ENCODE data around the gene COX5A. TPM values are rescaled to one million over a fixed set of nuclear protein-coding genes. Genes with fewer than 3 reads are reported as not detected.

Gene COX5A
- total RNA-seq, 1 experiment from 2014 or later = 295 TPM

DNA sequence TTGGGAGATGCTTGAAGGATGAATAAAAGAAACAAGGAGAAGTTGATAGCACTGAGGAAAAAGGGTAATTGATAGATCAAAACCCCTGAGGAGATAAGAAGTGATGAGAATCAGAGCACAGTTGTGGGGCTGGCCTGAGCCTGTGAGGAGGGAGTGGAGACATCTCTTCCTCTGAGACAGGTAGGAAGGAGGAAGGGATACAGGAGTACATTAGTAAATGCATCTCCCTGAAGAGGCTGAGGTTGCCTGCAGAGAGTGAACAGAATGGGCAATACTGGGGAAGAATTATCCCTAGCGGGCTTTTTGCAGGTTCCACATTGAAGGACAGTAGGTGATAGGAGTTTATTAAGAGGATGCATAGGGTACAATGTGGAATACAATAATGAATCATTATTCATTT lies 40.2 kb upstream of the COX5A start:
- Mint-ChIP-seq H3K27ac (ENCODE audit: low read depth, unreplicated experiment) (no peak overlapping the region), H3K4me1 (ENCODE audit: insufficient read depth, unreplicated experiment) (no peaks in the 10 kb centered on the region)
- CTCF ChIA-PET = interaction anchor here (0.6 kb wide), 1 partner anchor 82 kb away, joined by 5 read pairs; no protein-coding TSS in a partner anchor

DNA sequence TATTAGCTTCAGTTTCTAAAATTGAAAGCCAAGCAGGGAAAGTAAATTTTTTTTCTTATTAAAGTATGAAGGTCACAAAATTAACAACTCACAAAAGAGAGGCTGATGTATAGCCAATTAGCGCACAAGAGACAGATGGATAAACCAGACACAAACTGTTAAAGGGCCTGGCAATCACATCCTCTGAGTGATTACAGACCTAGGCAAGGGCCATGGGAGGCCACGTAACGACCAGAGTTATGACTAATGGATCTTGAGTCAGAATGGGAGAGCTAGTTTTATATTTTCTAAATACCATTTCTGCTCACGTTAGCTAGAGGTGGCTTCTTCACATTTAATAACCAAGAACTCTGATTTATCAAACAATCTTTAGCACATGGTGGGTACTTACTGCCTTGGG lies 39.7 kb upstream of the COX5A start:
- H3K27ac Mint-ChIP-seq (ENCODE audit: low read depth, unreplicated experiment) = no peak overlapping the region
- no peak overlapping the region for H3K4me3 Mint-ChIP-seq (ENCODE audit: unreplicated experiment)
- ChIA-PET POLR2A (interaction anchor here (2.2 kb wide), 1 partner anchor 17 kb away, joined by 10 read pairs; the partner anchor contains the start of gene SCAMP5), CTCF (interaction anchor here (0.6 kb wide), 2 partner anchors 82 to 177 kb away, joined by 3 to 5 read pairs; no protein-coding TSS in a partner anchor)
- H3K36me3 Mint-ChIP-seq (ENCODE audit: insufficient read depth, unreplicated experiment) = no peaks in the 10 kb centered on the region
- TF ChIP-seq, protein P1, sequence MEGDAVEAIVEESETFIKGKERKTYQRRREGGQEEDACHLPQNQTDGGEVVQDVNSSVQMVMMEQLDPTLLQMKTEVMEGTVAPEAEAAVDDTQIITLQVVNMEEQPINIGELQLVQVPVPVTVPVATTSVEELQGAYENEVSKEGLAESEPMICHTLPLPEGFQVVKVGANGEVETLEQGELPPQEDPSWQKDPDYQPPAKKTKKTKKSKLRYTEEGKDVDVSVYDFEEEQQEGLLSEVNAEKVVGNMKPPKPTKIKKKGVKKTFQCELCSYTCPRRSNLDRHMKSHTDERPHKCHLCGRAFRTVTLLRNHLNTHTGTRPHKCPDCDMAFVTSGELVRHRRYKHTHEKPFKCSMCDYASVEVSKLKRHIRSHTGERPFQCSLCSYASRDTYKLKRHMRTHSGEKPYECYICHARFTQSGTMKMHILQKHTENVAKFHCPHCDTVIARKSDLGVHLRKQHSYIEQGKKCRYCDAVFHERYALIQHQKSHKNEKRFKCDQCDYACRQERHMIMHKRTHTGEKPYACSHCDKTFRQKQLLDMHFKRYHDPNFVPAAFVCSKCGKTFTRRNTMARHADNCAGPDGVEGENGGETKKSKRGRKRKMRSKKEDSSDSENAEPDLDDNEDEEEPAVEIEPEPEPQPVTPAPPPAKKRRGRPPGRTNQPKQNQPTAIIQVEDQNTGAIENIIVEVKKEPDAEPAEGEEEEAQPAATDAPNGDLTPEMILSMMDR (IDR thresholded peaks at IDR 0.05; ENCODE audit: unreplicated experiment) = no peak
- H3K27me3 Mint-ChIP-seq (ENCODE audit: insufficient read depth, unreplicated experiment) = peaks cover 19% of the 10 kb centered on the region
- no peak for DNase-seq (ENCODE audit: unreplicated experiment)
- intact Hi-C loops (cut with micrococcal nuclease) = no loop called here
- H3K9me3 Mint-ChIP-seq (ENCODE audit: unreplicated experiment) = no peaks in the 10 kb centered on the region
- no TSS peak for BruUV-seq (replicated peaks)
- no peaks in the 10 kb centered on the region for H3K4me1 Mint-ChIP-seq (ENCODE audit: insufficient read depth, unreplicated experiment)

More for the DNA sequence above, 40.2 kb upstream of the COX5A start:
- POLR2A ChIA-PET = interaction anchor here (0.7 to 2.2 kb wide), 3 partner anchors 17 to 1096 kb away, joined by 3 to 10 read pairs (median 5); partner anchors contain the start of genes RPP25 and SCAMP5
- DNase-seq (ENCODE audit: unreplicated experiment) = no peak
- no peaks in the 10 kb centered on the region for H3K9me3 Mint-ChIP-seq (ENCODE audit: unreplicated experiment)
- H3K36me3 Mint-ChIP-seq (ENCODE audit: insufficient read depth, unreplicated experiment) = no peaks in the 10 kb centered on the region
- no peak overlapping the region for H3K4me3 Mint-ChIP-seq (ENCODE audit: unreplicated experiment)
- BruUV-seq (replicated peaks) = no TSS peak
- TF ChIP-seq, protein P1 (IDR thresholded peaks at IDR 0.05; ENCODE audit: unreplicated experiment) = no peak
- intact Hi-C loops (cut with micrococcal nuclease) = no loop called here
- peaks cover 14% of the 10 kb centered on the region for H3K27me3 Mint-ChIP-seq (ENCODE audit: insufficient read depth, unreplicated experiment)

DNA sequence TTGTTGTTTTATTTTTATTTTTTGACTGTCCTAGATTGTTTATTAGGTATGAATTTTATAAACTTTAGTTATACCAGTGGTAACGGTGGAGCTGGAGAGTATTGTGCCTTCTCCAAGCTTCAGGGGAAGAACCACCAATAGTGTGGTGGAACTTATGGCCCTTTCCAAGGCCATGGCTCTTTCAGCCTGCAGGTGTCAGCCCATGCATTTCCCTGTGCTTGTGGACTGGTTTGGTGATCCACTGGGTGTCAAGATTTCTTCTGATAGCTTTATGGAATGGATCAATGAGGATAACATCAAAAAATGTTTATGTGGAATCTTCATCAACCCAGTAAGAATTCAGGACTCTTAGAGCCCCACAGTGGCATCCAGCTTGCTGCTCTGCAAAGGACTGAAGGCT lies 38.3 kb upstream of the COX5A start:
- no peaks in the 10 kb centered on the region for H3K4me1 Mint-ChIP-seq (ENCODE audit: insufficient read depth, unreplicated experiment)
- no TSS peak for BruUV-seq (replicated peaks)
- intact Hi-C loops (cut with micrococcal nuclease) = no loop called here
- TF ChIP-seq, protein P1 (IDR thresholded peaks at IDR 0.05; ENCODE audit: unreplicated experiment) = no peak
- no peaks in the 10 kb centered on the region for H3K9me3 Mint-ChIP-seq (ENCODE audit: unreplicated experiment)
- H3K4me3 Mint-ChIP-seq (ENCODE audit: unreplicated experiment) = no peak overlapping the region
- CTCF ChIA-PET = interaction anchor here (1.4 kb wide), 1 partner anchor 13 kb away, joined by 3 read pairs; no protein-coding TSS in a partner anchor
- no peak for DNase-seq (ENCODE audit: unreplicated experiment)
- POLR2A ChIA-PET = no interaction called here
- H3K27me3 Mint-ChIP-seq (ENCODE audit: insufficient read depth, unreplicated experiment) = peaks cover 22% of the 10 kb centered on the region
- H3K27ac Mint-ChIP-seq (ENCODE audit: low read depth, unreplicated experiment) = no peak overlapping the region
- H3K36me3 Mint-ChIP-seq (ENCODE audit: insufficient read depth, unreplicated experiment) = no peaks in the 10 kb centered on the region

DNA sequence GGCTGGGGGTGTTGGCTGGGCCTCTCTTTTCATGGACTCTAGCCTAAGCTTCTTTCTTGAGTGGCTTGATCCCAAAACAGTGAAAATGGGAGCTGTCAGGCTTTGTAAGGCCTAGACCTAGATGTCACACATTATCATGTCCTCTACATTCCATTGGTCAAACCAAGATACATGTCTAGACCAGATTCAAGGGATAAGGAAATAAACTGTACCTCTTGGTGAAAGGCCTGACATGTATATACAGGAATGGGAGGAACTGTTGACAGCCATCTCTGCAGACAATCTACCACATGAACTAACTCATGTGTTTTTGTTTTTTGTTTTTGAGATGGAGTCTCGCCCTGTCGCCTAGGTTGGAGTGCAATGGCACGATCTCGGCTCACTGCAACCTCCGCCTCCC lies 29.8 kb upstream of the COX5A start:
- POLR2A ChIA-PET = interaction anchor here (0.9 kb wide), 1 partner anchor 11 kb away, joined by 5 read pairs; the partner anchor contains the start of gene RPP25
- intact Hi-C loops (cut with micrococcal nuclease) = no loop called here
- no peak overlapping the region for H3K4me3 Mint-ChIP-seq (ENCODE audit: unreplicated experiment)
- no peaks in the 10 kb centered on the region for H3K36me3 Mint-ChIP-seq (ENCODE audit: insufficient read depth, unreplicated experiment)
- TF ChIP-seq, protein P1 (IDR thresholded peaks at IDR 0.05; ENCODE audit: unreplicated experiment) = no peak
- CTCF ChIA-PET = interaction anchor here (0.6 kb wide), 1 partner anchor 332 kb away, joined by 3 read pairs; no protein-coding TSS in a partner anchor
- H3K9me3 Mint-ChIP-seq (ENCODE audit: unreplicated experiment) = no peaks in the 10 kb centered on the region
- H3K27me3 Mint-ChIP-seq (ENCODE audit: insufficient read depth, unreplicated experiment) = peaks cover 4% of the 10 kb centered on the region
- H3K4me1 Mint-ChIP-seq (ENCODE audit: insufficient read depth, unreplicated experiment) = peaks cover 8% of the 10 kb centered on the region
- no peak for DNase-seq (ENCODE audit: unreplicated experiment)
- H3K27ac Mint-ChIP-seq (ENCODE audit: low read depth, unreplicated experiment) = no peak overlapping the region
- BruUV-seq (replicated peaks) = no TSS peak

Data from MCF 10A (cell line).